Measurements from ENCODE around the gene LRP1B. TPM values are rescaled to one million over a fixed set of nuclear protein-coding genes. Genes with fewer than 3 reads are reported as not detected.
"Not testable (repeated sequence)": the region's sequence is repeated elsewhere in the genome, so short reads cannot be mapped to it uniquely, and the experiment has no call there.

LRP1B gene
- total RNA-seq, 2 experiments from 2014 or later, result not detected

DNA sequence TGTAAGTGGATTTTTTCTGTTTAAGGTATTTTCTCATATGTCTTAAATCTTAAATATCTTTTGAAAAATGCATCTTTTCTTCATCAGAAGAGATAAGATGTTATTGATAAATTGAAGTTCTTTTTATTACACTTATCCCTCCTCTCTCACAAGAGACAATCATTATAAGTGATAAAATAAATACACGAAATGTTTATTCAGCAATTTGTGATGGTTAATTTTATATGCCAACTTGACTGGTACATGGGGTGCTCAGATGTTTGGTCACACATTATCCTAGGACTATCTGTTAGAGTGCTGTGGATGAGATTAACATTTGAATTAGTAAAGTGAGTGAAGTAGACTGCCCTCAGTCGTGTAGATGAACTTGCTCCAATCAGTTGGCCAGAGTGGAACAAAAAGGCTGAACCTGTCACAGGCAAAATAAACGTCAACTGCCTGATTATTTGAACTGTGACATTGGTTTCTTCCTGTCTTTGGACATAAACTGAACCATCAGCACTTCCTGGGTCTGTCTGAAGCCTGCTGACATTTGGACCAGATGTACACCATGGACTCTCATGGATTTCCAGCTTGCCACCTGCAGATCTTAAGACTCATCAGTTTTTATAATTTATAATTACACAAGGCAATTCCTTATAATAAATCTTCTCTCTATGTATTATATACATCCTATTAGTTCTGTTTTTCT, 1126.7 kb downstream of the LRP1B start:
- ChIA-PET POLR2A (no interaction called here), CTCF (no interaction called here)

DNA sequence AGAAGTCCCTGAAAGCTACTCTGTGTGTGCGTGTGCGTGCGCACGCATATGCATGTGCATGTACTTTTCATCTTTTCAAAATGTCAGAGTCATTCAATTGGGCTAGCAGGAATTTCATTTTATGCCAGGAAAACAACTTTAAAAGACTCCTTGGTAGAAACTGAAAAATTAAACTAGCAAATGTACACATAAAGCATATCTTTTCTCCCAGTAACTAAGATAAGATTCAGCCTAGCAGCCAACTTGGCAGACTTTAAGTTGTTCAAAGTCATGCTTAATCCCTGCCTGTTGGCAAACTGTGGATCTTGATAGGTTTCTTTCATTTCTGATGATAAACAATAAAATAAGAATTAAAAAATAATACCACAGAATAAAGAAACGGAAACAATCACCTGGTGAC, 1129.1 kb downstream of the LRP1B start:
- ChIA-PET CTCF (no interaction called here), POLR2A (no interaction called here)

DNA sequence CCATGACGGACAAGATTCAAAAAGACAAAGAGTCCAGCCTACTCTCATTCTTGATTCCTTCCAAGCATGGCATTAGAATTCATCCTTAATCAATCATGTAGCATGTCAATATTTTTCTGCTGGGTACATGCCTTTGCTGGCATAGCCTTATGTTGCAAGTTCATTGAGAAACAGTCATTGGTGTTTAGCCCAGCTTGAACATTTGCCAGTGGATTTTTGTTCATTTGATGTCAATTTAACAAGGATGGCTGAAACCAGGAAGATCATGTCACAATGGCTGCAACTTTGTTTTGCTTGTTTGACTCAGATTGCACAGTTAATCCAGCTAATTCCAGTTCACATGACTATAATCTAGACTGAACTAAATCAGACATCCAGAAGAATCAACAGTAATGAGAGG, 1132.2 kb downstream of the LRP1B start:
- ChIA-PET POLR2A (no interaction called here), CTCF (no interaction called here)

DNA sequence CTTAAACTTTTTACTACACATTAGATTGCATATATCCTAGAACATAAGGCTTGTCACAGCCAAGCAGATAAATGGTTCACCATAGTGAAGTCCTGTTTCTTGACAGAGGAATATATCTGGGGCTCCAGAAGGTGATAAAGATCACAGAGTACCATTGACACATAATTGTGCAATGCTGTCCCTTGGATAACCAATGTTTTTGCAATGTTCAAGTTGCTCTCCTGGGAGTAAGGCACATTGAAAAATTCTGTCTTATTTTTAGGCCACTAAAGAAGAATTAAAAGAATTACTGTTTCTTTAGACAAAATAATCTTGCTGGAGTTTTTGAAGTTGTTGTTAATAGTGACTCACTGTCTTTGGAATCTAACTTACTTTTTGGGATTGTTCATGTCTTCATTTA, 1132.8 kb downstream of the LRP1B start:
- CTCF ChIA-PET, result no interaction called here
- POLR2A ChIA-PET, result no interaction called here

DNA sequence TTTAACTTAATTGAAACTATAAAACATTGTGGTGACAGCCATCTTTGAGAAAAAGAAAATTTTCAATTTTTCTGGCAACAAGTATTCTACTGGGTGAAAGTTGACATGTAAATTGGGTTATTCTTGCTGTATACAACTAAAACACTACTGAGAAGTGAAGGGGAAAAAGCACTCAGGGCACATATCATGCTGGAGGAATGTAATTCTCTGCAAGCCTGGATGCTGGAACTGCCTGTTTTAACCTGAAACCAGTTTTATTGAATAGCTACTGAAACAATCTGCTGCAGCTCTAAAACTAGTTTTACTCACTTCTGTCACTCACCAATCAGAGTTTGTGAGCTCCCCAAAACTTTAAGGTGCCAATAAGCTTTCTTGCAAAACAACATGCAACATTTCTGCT, 1136.0 kb downstream of the LRP1B start:
- ChIA-PET POLR2A (no interaction called here), CTCF (no interaction called here)

DNA sequence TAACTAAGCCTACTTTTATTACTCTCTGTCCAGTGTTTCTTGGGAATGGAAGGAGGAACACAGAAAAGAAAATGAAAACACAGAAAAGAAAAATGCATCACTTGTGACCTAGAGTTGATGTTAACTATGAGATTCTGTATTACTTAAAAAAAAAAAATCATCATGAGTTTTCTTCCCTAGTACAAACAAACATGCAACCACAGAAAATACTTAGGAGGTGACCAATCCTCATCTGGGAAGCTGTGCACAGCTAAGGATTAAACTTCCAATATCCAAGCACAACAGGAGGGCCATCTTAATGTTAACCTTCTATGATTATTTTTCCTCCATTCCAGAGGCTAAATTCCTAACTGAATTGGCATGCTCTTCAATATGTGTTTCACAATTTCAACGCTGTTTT, 1140.4 kb downstream of the LRP1B start:
- CTCF ChIA-PET, result no interaction called here
- POLR2A ChIA-PET, result no interaction called here

DNA sequence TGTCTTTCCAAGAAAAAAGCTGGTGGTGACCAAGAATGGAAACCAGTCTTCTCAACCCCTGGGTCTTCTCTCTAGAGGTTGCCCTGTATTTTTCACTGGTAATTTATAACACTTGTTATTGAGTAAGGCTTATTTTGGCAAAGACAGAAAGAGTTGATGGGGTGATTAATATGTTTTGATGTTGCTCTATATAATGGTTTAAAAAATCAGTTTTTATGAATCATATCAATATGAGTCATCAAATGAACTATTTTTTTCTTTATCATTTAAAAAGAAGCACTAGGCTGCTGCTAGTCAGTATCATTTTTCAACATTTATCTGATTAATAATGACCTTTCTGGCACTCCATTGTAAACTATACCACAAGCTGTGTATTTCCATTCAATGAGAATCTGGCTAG, 1142.2 kb downstream of the LRP1B start:
- CTCF ChIA-PET, result no interaction called here

DNA sequence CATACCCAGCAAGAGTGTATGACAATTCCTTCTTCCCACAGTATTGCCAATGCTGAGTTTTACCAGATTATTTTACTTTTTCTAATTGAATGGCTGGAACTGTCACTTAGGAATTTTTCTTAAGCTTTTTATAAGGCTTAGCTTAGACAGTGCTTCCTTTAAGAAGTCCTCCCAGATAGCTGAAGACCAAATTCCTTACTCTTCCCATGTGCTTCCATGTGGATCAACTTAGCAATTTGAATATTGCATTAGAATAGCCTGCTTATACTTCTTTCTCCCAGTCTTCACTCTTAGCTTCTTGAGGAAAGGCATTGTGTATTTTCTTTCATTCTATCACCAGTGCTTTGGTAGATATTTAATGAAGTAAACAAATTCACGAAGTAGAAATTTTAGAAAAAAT, 1144.4 kb downstream of the LRP1B start:
- CTCF ChIA-PET, result no interaction called here
- POLR2A ChIA-PET, result no interaction called here

More for the DNA sequence above, 1142.2 kb downstream of the LRP1B start:
- POLR2A ChIA-PET, result no interaction called here

DNA sequence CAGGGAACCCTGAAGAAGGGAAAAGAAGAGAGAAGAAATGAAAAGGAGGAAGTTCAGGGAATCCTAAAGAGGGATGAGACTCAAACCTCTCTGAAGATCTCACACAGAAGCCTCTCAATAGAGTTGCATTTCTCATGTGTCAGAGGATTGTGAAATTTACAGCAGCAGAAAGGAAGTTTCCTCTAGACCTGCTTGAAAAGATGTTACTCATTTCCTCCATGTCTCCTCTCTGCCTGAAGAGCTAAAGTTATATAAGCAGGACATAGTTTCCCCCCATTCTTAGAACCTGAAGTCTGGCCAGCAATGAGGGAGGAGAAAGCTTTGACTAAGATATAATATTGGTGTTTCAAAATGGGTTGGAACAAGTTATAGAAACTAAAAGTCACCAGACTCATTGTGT, 1155.6 kb downstream of the LRP1B start:
- POLR2A ChIA-PET, result no interaction called here
- CTCF ChIA-PET, result no interaction called here

DNA sequence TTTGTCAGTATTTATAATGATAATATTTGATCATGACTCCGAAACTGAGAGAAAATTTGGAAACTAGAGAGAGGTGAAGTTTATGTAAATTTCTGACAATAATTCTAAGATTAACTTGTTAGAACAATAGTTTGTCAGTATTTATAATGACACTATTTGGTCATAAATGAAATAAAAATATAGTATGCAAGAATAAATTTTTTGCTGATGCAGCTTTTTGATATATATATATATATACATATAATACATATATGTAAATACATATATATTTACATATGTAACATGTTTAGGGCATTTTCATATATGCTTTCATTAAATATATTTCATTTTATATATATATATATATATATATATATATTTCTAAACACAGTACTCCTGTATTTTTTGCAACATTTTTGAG, 1158.1 kb downstream of the LRP1B start:
- CTCF ChIA-PET, result no interaction called here
- POLR2A ChIA-PET, result no interaction called here

DNA sequence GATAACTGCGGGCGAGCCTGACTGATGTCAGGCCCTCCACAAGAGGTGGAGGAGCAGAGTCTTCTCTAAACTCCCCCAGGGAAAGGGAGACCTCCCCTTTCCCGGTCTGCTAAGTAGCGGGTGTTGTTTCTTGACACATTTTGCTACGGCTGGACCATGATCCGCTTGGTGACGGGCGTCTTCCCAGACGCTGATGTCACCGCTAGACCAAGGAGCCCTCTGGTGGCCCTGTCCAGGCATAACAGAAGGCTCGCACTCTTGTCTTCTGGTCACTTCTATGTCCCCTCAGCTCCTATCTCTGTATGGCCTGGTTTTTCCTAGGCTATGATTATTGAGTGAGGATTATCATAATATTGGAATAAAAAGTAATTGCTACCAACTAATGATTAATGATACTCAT, 1166.5 kb downstream of the LRP1B start:
- POLR2A ChIA-PET, CTCF ChIA-PET: not testable (repeated sequence)

DNA sequence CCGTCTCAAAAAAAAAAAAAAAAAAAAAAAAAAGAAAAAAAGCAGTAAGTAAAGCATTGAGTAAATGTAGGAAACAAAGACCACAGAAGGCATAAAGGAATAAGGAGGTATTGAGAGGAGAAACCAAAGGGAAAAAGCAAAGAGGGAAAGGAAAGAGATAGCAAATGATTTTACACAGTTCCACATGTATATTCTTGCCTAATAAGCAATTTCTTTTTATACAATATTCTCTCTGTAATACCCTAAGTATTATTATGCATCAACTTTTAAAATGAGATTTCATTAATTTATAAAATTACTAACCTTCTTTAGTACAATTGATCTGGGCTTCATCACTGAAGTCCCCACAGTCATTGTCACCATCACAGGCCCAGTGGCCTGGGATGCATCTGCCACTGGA, 1180.9 kb downstream of the LRP1B start:
- CTCF ChIA-PET, result interaction anchor here (0.7 kb wide), 1 partner anchor 1450 kb away, joined by 3 read pairs; no protein-coding TSS in a partner anchor
- POLR2A ChIA-PET, result no interaction called here

DNA sequence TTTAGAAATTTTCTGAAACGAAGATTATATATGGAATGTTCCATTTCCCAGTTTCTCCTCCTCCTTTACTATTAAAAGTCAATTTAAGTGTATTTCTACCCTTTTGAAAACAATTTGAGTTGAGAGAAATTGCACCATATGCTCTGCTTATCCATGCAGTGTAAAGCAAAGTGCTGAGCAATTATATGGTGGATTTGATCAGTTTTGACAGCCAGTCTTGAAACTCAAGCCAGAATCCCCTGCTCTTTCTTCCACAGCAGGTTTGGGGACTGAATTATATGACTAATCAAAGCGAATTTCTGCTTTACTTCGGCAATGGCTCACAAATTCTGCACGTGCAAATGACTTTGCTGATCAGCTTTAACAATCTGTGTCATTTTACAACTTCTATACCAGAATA, 1183.6 kb downstream of the LRP1B start:
- ChIA-PET CTCF (no interaction called here), POLR2A (no interaction called here)

DNA sequence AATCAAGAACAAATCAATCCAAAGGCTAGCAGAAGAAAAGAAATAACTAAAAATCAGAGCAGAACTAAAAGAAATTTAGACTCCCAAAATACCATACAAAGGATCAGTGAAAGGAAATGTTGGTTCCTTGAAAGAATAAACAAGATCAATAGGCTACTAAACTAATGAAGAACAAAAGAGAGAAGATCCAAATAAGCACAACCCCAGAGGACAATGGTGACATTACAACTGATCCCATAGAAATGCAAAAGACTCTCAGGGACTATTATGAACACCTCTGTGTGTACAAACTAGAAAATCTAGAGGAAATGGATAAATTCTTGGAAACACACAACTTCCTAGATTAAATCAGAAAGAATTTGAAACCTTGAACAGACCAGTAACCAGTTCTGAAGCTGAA, 1186.9 kb downstream of the LRP1B start:
- CTCF ChIA-PET, result no interaction called here
- POLR2A ChIA-PET, result no interaction called here

DNA sequence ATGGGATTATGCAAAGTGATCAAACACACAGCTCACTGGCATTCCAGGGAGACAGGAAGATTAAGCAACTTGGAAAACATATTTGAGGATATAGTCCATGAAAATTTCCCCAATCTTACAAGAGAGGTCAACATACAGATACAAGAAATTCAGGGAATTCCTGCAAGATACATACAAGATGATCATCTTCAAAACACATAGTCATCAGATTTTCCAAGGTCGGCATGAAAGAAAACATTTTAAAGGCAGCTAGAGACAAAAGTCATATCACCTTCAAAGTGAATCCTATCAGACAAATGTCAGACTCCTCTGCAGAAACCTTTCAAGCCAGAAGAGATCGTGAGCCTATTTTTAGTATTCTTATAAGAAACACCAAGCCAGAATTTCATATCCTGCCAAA, 1188.5 kb downstream of the LRP1B start:
- CTCF ChIA-PET, result no interaction called here
- POLR2A ChIA-PET, result no interaction called here

DNA sequence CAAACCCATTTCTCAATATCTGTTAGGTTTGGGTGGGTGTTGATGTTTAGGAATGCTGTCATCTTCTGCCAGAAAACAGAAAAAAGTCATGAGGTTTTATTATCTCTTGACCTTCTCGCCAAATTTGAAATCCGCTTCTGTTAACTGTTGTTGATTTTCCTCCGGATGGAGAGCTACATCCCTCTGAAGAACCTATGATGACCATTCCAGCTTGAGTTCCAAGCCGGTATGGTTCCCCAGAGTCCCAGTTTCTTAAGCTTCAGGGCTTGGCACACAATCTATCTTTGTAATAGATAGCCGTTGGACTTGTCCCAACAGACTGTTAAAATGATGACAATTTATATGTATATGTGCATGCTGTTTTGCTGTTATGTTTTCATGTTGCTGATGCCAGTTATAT, 1201.0 kb downstream of the LRP1B start:
- ChIA-PET POLR2A (no interaction called here), CTCF (no interaction called here)

DNA sequence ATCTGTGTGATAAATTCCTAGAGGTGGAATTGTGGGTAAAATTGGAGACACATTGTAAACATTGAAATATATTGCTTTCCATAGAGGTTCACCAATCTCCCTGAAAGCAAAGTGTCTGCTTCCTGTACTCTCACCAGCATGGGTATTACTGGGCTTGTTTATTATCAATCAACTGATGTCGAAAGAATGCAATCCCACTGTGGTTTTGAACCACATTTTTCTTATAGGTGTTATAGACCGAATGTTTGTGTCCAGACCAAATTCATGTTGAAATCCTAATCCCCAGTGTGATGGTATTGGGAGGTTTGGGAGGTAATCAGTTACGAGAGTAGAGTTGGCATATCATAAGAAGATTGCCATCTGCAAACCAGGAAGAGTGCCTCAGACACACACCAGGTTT, 1212.4 kb downstream of the LRP1B start:
- CTCF ChIA-PET, result no interaction called here
- POLR2A ChIA-PET, result no interaction called here

DNA sequence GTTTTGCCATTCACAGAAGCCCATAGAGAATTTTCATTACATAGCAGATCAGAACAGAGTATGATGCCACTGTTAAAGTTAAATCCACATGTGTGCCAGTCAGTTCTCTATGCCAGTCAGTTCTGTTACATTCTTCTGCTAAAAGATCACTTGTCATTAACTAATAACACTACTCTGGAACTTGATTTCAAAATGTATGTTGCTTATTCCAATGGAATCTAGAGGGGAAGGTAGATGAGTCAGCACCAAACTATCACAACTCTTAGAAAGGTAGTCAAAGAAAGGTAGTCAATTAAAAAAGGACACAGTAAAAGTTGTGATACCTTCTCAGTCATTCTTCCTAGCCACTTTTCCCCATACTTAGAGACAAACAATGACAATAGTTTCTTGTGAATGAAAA, 1214.4 kb downstream of the LRP1B start:
- ChIA-PET POLR2A (no interaction called here), CTCF (no interaction called here)

DNA sequence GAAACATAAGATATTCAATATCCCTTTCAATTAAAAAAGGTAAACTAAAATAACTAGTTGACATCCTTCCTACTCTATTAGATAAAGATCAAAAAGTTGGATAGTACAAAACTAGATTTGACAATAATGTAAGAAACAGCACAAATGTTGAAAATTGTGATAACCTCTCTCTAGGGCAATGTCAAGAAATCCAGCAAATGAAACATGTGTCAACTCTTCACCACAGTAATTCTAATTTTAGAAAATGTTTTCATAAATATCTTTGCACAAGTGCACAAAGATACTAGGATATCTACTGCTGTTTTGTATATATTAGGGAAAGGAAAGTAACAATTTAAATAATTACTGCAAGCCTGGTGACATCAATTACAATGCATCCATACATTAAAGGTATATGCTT, 1220.1 kb downstream of the LRP1B start:
- ChIA-PET POLR2A (no interaction called here), CTCF (no interaction called here)

DNA sequence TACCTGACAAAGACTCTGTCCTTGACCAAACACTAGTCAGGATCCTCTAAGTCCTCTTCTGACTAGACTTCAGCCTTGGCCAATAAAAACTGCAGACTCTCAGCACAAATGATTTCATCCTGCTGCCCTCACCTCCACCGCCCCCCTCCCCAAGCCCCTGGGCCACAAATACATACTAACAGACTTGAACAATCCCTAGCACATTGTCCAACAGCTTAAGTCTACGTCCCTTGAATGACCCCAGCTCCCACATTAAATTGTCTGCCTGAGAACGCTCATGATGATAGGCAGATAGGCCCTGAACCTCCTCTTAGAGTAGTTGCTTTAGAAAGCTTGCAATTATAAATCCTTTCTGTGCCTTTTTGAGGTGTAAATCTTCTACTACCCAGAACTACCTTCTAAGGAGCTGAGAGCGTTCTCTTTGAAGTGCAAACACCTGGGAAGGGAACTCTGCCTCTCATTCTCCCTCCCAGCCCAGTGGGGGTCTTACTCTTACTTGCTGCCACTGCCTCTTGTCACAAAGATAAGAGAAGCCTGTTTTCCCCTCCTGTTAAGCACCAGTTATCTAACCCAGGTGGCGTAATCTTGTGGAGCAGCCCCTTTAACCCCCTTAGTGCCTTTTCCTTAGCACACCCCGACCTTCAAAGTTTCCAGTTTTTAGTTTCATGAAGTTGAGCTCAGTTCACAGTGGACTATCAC, 1225.6 kb downstream of the LRP1B start:
- CTCF ChIA-PET, result no interaction called here
- POLR2A ChIA-PET, result no interaction called here

DNA sequence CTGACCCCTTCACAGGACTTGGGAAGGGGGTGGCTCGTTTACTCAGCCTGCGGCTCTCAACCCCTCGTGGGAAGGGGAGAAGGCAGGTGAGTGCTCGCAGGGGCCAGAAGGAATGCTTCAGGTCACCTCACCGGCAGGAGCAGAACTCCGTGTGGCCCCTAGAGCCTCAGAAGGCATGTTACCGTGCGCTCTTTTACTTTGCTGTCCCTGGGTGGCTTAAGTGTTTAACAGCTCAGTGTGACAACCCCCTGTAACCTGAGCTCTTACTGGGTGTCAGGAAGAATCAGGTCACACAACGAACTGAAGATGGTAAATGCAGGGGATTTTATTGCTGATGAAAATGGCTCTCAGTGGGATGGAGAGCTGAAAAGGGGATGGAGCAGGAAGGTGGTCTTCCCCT, 1235.4 kb downstream of the LRP1B start:
- CTCF ChIA-PET, result no interaction called here
- POLR2A ChIA-PET, result no interaction called here

DNA sequence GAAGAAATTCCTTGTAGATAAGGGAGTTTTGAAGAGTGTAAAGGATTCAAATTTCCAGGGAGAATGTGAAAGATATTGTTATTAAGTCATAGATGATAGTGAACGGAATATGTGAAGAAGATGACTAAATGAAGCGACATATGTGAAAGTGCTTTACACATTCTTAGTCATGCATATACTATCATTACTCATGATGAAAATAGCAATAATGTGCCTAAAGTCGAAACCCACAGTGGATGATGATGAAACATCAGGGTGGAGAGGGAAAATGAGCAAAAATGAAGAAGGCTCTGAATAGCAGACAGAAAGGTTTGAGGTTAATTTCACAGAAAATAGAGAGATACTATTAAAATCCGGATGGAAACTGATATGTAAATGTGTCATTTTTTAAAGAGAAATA, 1237.1 kb downstream of the LRP1B start:
- ChIA-PET CTCF (no interaction called here), POLR2A (no interaction called here)
